Activated B cell treated with CpG ODN at 0.5 μM for 24 hours (primary cell): Measurements from ENCODE around the gene PCDH9. TPM values are rescaled to one million over a fixed set of nuclear protein-coding genes. Genes with fewer than 3 reads are reported as not detected.

Source experiments
- ATAC-seq: fragments of 200-7000 bp; cut with Tn5 transposase; one replicate; pipeline ENCODE4 v1.10.0; 2021; ENCODE audit warnings: low read depth, mild to moderate bottlenecking, moderate library complexity
- CTCF ChIA-PET: fragments of 350-600 bp; sonication (Branson Sonifier 250); formaldehyde crosslinking; loops from one replicate; lab custom pipeline; 2021; ENCODE audit warnings: antibody characterized with exemption; lab: Charles Lee
- POLR2A ChIA-PET: fragments of 350-600 bp; sonication (Branson Sonifier 250); formaldehyde crosslinking; loops from one replicate; lab custom pipeline; 2021; ENCODE audit warnings: antibody characterized with exemption; lab: Charles Lee
- DNase-seq: peaks from one replicate; pipeline ENCODE4 v3.0.0; 2022
- H3K27ac Mint-ChIP-seq: one replicate; pipeline ENCODE4 v1.8.0; 2020; ENCODE audit warnings: mixed read lengths
- H3K27me3 Mint-ChIP-seq: one replicate; pipeline ENCODE4 v1.8.0; 2021; ENCODE audit warnings: mixed read lengths
- H3K36me3 Mint-ChIP-seq: one replicate; pipeline ENCODE4 v1.8.0; 2021; ENCODE audit warnings: low read depth, mixed read lengths
- H3K4me1 Mint-ChIP-seq: one replicate; pipeline ENCODE4 v1.8.0; 2021; ENCODE audit warnings: mixed read lengths
- H3K4me3 Mint-ChIP-seq: one replicate; pipeline ENCODE4 v1.8.0; 2020; ENCODE audit warnings: mild to moderate bottlenecking, mixed read lengths
- H3K9me3 Mint-ChIP-seq: one replicate; pipeline ENCODE4 v1.8.0; 2020; ENCODE audit warnings: mixed read lengths
- CTCF ChIP-seq: fragments of 200-600 bp; IDR thresholded peaks from one replicate; pipeline ENCODE4 v1.8.0; 2022; ENCODE audit warnings: antibody characterized with exemption, mild to moderate bottlenecking
- intact Hi-C: fragments of 100-400 bp; cut with micrococcal nuclease; formaldehyde crosslinking; loops from one replicate; pipeline ENCODE4 v1.15.1; 2024
- total RNA-seq: library from RNA; stranded (reverse); gene quantifications from 2 replicates; pipeline ENCODE4 v1.2.3, GENCODE V29; 2022

The PCDH9 gene
- total RNA-seq, 1 donor from 2014 or later = 6.4 TPM

- ChIA-PET POLR2A (no interaction called here), CTCF (no interaction called here)
- ATAC-seq (no peak), DNase-seq (no peak)
- Mint-ChIP-seq H3K9me3 (peaks cover 2% of the 10 kb centered on the region), H3K27ac (no peak overlapping the region), H3K27me3 (no peaks in the 10 kb centered on the region), H3K4me1 (peaks cover 18% of the 10 kb centered on the region), H3K36me3 (no peaks in the 10 kb centered on the region), H3K4me3 (no peak overlapping the region)
- intact Hi-C loops = no loop called here
- no peak for TF ChIP-seq CTCF
Observed at GRCh38 chr13:67001363-67001762, 228.8 kb downstream of the PCDH9 start.

GRCh38 chr13:66996503-66996902 is 233.6 kb downstream of the PCDH9 start:
- ChIA-PET CTCF (no interaction called here), POLR2A (interaction anchor here (1.3 kb wide), 1 partner anchor 233 kb away, joined by 3 read pairs; no protein-coding TSS in a partner anchor)
- no peaks in the 10 kb centered on the region for H3K27me3 Mint-ChIP-seq
- no peak for TF ChIP-seq CTCF
- H3K4me3 Mint-ChIP-seq = no peak overlapping the region
- H3K27ac Mint-ChIP-seq = peak overlapping the region; percentile 7
- intact Hi-C loops = loop anchor here (5.0 to 10.0 kb wide), 4 partner anchors 109 to 862 kb away; no protein-coding TSS in a partner anchor
- ATAC-seq (no peak), DNase-seq (no peak)
- no peaks in the 10 kb centered on the region for H3K9me3 Mint-ChIP-seq
- peaks cover 42% of the 10 kb centered on the region for H3K4me1 Mint-ChIP-seq
- no peaks in the 10 kb centered on the region for H3K36me3 Mint-ChIP-seq

- Mint-ChIP-seq H3K27me3 (no peaks in the 10 kb centered on the region), H3K27ac (peak overlapping the region; percentile 89), H3K9me3 (no peaks in the 10 kb centered on the region), H3K4me1 (peaks cover 42% of the 10 kb centered on the region), H3K4me3 (peak overlapping the region; percentile 52), H3K36me3 (no peaks in the 10 kb centered on the region)
- DNase-seq = no peak
- intact Hi-C loops = loop anchor here (2.0 to 10.0 kb wide), 6 partner anchors 108 to 860 kb away; partner anchors contain the start of gene PCDH9
- no peak for TF ChIP-seq CTCF
- peak; percentile 56 for ATAC-seq
- ChIA-PET POLR2A (interaction anchor here (1.5 to 1.6 kb wide), 2 partner anchors 234 to 236 kb away, joined by 4 read pairs; no protein-coding TSS in a partner anchor), CTCF (no interaction called here)
Observed at GRCh38 chr13:66995203-66995611, 234.9 kb downstream of the PCDH9 start.

- H3K4me3 Mint-ChIP-seq = peak overlapping the region; percentile 52
- ChIA-PET CTCF (interaction anchor here (0.7 to 2.0 kb wide), 6 partner anchors 79 to 502 kb away, joined by 3 to 7 read pairs (median 4); no protein-coding TSS in a partner anchor), POLR2A (interaction anchor here (0.7 to 1.6 kb wide), 5 partner anchors 10 to 335 kb away, joined by 3 to 5 read pairs (median 4); no protein-coding TSS in a partner anchor)
- H3K36me3 Mint-ChIP-seq = no peaks in the 10 kb centered on the region
- peak; percentile 29 for ATAC-seq
- peak overlapping the region; percentile 89 for H3K27ac Mint-ChIP-seq
- intact Hi-C loops = loop anchor here (2.0 to 10.0 kb wide), 6 partner anchors 107 to 860 kb away; partner anchors contain the start of gene PCDH9
- no peaks in the 10 kb centered on the region for H3K9me3 Mint-ChIP-seq
- no peak for DNase-seq
- no peaks in the 10 kb centered on the region for H3K27me3 Mint-ChIP-seq
- TF ChIP-seq CTCF = no peak
- H3K4me1 Mint-ChIP-seq = peaks cover 42% of the 10 kb centered on the region
Observed at GRCh38 chr13:66994517-66995202, 235.5 kb downstream of the PCDH9 start.

- intact Hi-C loops = loop anchor here (2.0 to 10.0 kb wide), 5 partner anchors 237 to 859 kb away; partner anchors contain the start of gene PCDH9
- DNase-seq = peak; percentile 31
- peak overlapping the region; percentile 89 for H3K27ac Mint-ChIP-seq
Observed at GRCh38 chr13:66994097-66994496, 236.0 kb downstream of the PCDH9 start.

More at GRCh38 chr13:66994097-66994496, 236.0 kb downstream of the PCDH9 start:
- peak; percentile 87 for ATAC-seq
- Mint-ChIP-seq H3K9me3 (no peaks in the 10 kb centered on the region), H3K27me3 (no peaks in the 10 kb centered on the region), H3K36me3 (no peaks in the 10 kb centered on the region), H3K4me3 (peak overlapping the region; percentile 52), H3K4me1 (peaks cover 42% of the 10 kb centered on the region)
- ChIA-PET CTCF (interaction anchor here (0.7 to 2.0 kb wide), 6 partner anchors 78 to 502 kb away, joined by 3 to 7 read pairs (median 4); no protein-coding TSS in a partner anchor), POLR2A (interaction anchor here (0.7 to 1.6 kb wide), 4 partner anchors 10 to 335 kb away, joined by 3 to 5 read pairs (median 4); no protein-coding TSS in a partner anchor)
- TF ChIP-seq CTCF = no peak
